Measurements from ENCODE around the gene TF. TPM values are rescaled to one million over a fixed set of nuclear protein-coding genes. Genes with fewer than 3 reads are reported as not detected.

Gene TF
- total RNA-seq, 4 donors from 2014 or later, result 0.70 to 2.4 TPM; not detected in 2

DNA sequence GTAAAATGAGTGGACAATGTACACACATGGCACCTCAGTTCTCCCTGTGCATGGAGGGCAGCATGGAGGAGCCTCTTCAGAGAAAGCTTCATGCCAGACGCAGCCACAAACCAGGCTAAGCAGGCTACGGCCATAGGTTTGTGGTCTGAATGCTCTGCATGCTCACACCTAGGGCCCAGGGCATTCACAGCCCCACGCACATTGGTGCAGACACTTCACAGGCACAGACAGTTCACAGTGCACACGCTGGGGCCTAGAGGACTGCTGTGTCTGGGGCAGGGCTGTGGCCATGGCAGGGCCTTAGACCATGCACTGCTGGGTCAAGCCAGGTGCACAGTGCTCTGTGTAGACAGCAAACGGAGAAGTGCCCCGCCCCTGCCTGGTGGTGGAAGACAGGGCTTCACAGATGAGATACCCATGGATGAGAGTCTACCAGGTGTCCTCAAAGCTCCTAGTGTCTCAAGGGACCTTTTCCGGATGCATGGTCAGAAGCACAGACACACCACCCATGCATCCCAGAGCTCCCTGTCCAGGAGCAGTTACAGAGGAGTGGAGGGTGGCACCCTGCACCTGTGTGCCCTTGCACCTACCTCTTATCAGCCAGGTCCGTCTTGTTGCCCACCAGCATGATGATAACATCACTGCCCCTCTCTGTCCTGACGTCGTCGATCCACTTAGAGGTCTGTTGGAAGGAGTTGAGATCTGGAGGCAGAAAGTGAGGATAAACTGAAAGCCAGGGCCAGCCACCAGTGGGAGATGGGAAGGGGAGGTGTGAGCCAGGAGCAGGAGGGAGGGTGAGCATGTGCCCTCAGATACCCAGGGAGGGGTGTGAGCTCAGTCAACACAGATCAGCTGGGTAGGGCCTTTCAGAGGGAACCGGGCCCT, 93.0 kb downstream of the TF start:
- no peaks in the 10 kb centered on the region for H3K4me1 ChIP-seq
- no peaks in the 10 kb centered on the region for H3K27me3 ChIP-seq
- TF ChIP-seq POLR2A (IDR thresholded peaks at IDR 0.05), result no peak
- TF ChIP-seq, protein P1, sequence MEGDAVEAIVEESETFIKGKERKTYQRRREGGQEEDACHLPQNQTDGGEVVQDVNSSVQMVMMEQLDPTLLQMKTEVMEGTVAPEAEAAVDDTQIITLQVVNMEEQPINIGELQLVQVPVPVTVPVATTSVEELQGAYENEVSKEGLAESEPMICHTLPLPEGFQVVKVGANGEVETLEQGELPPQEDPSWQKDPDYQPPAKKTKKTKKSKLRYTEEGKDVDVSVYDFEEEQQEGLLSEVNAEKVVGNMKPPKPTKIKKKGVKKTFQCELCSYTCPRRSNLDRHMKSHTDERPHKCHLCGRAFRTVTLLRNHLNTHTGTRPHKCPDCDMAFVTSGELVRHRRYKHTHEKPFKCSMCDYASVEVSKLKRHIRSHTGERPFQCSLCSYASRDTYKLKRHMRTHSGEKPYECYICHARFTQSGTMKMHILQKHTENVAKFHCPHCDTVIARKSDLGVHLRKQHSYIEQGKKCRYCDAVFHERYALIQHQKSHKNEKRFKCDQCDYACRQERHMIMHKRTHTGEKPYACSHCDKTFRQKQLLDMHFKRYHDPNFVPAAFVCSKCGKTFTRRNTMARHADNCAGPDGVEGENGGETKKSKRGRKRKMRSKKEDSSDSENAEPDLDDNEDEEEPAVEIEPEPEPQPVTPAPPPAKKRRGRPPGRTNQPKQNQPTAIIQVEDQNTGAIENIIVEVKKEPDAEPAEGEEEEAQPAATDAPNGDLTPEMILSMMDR (IDR thresholded peaks at IDR 0.05), result no peak
- H3K27ac ChIP-seq, result no peak overlapping the region
- H3K9me3 ChIP-seq, result no peaks in the 10 kb centered on the region
- no peak for DNase-seq
- H3K4me3 ChIP-seq, result no peak overlapping the region
- no peaks in the 10 kb centered on the region for H3K36me3 ChIP-seq

DNA sequence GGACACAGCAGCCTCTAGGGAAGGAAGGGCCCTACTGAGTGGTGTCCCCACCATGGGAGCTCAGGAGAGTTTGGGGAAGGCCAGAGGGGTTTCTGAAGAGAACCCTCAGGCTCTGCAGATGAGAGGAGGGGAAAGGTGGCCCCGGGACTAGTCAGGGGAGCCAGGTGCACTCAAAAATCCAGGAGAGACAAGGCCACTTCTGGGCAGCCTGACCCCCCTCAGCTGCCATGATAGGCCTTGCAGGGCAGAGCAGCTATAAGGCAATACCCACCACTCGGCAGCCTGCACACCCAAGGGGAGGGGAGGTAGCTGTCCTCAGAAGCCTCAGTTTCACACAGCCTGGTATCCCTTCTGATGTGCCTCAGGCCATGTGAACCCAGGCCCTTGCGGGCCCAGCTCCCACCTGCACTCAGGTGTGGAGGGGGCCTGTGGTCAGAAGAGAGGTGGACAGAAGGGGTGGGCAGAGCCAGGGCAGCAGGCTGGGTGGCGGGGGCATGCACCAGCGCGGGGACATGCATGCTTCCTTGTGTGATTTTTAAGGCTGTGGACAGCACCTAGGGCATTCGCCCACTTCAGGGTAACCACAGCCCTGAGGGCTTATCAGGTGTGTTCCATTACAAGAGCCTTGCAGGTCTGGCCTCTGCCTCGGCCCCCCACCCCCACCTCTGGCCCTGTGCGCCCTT, 94.0 kb downstream of the TF start:
- Histone ChIP-seq H3K9me3 (no peaks in the 10 kb centered on the region), H3K4me1 (no peaks in the 10 kb centered on the region), H3K27ac (no peak overlapping the region), H3K36me3 (no peaks in the 10 kb centered on the region), H3K27me3 (no peaks in the 10 kb centered on the region), H3K4me3 (no peak overlapping the region)
- no peak for DNase-seq
- no peak for TF ChIP-seq POLR2A (IDR thresholded peaks at IDR 0.05)
- TF ChIP-seq, protein P1 (IDR thresholded peaks at IDR 0.05), result no peak

DNA sequence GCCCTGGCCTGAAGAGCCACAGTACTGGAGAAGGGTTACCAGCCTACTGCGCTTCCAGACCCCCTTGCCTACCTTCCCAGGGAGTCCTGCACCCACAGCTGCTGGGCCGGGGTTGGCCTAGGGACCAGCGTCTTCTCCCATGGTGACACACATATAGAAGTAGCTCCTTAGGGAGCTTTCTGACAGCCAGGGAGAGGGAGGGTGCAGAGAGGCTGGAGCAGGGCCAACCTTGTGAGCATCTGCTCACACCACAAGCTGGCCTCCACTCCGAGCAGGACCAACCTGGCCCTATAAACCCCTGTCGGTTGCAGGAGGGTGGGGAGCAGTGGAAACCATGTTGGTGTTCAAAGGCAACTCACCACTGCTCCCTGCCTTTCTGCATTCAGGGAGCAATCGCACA, 94.6 kb downstream of the TF start:
- Histone ChIP-seq H3K4me3 (no peak overlapping the region), H3K27ac (no peak overlapping the region), H3K4me1 (no peaks in the 10 kb centered on the region), H3K36me3 (no peaks in the 10 kb centered on the region), H3K9me3 (no peaks in the 10 kb centered on the region), H3K27me3 (no peaks in the 10 kb centered on the region)
- TF ChIP-seq POLR2A (IDR thresholded peaks at IDR 0.05), result no peak
- TF ChIP-seq, protein P1 (IDR thresholded peaks at IDR 0.05), result no peak
- no peak for DNase-seq

GRCh38 chr3:133841196-133841595, 95.0 kb downstream of the TF start:
- H3K4me3 ChIP-seq, result no peak overlapping the region
- no peak for DNase-seq

GRCh38 chr3:133842158-133842557, 96.0 kb downstream of the TF start:
- Histone ChIP-seq H3K27me3 (no peaks in the 10 kb centered on the region), H3K4me1 (no peaks in the 10 kb centered on the region), H3K4me3 (no peak overlapping the region), H3K36me3 (no peaks in the 10 kb centered on the region), H3K9me3 (no peaks in the 10 kb centered on the region), H3K27ac (no peak overlapping the region)
- DNase-seq, result no peak
- TF ChIP-seq POLR2A (IDR thresholded peaks at IDR 0.05), result no peak

More at GRCh38 chr3:133841196-133841595, 95.0 kb downstream of the TF start:
- no peaks in the 10 kb centered on the region for H3K9me3 ChIP-seq
- no peak overlapping the region for H3K27ac ChIP-seq
- H3K27me3 ChIP-seq, result no peaks in the 10 kb centered on the region
- H3K36me3 ChIP-seq, result no peaks in the 10 kb centered on the region
- TF ChIP-seq POLR2A (IDR thresholded peaks at IDR 0.05), result no peak
- TF ChIP-seq, protein P1 (IDR thresholded peaks at IDR 0.05), result no peak
- H3K4me1 ChIP-seq, result no peaks in the 10 kb centered on the region

- H3K9me3 ChIP-seq, result no peaks in the 10 kb centered on the region
- no peak for DNase-seq
- no peak for TF ChIP-seq POLR2A (IDR thresholded peaks at IDR 0.05)
- TF ChIP-seq, protein P1 (IDR thresholded peaks at IDR 0.05), result no peak
- no peak overlapping the region for H3K4me3 ChIP-seq
- no peaks in the 10 kb centered on the region for H3K27me3 ChIP-seq
- no peaks in the 10 kb centered on the region for H3K36me3 ChIP-seq
- no peaks in the 10 kb centered on the region for H3K4me1 ChIP-seq
- H3K27ac ChIP-seq, result no peak overlapping the region
Measured at GRCh38 chr3:133843634-133844033, 97.4 kb downstream of the TF start.
